Measurements from ENCODE around the gene FAM50A. TPM values are rescaled to one million over a fixed set of nuclear protein-coding genes. Genes with fewer than 3 reads are reported as not detected.
A peak's percentile ranks its signal among the peaks of the same experiment; 100 is the strongest.

Gene FAM50A
- total RNA-seq, 1 experiment from 2014 or later = 57.4 TPM

DNA sequence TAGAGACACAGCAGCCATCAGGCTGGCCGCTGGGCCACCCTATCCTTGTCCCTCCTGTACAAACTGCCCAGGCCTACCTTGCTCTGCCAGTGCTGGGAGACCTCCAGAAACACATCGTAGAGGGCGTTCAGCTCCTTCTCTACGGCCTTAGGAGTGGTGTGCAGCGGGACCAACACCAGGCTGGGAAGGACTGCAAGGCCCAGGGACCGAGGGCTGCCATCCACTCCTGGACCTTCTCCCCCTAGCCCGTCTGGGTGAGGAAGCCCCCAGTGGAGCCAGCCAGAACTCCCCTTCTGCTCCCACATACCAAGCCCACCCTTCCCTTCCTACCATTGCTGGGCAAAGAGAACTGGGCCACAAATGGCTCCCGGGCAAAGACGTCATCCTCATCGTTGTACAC, 40.7 kb upstream of the FAM50A start:
- peaks cover 0 to 15% of the 10 kb centered on the region in 2 experiments; a peak in 2 of 4 replicates for H3K4me1 Mint-ChIP-seq

More for the DNA sequence above, 40.7 kb upstream of the FAM50A start:
- no peak overlapping the region; the same call in 1 of the 2 replicates for H3K14ac ChIP-seq (ENCODE audit: insufficient read depth, low read length)
- no peak overlapping the region for H3K4ac ChIP-seq (ENCODE audit: low read depth, low read length)
- peak overlapping the region in 1 of 3 experiments; percentile 58; a peak in 1 of 7 replicates for H3K27ac Mint-ChIP-seq
- H4K8ac ChIP-seq (replicated peaks; ENCODE audit: insufficient read length, low read depth, low read length) = no peak overlapping the region
- H3K9me3 ChIP-seq (ENCODE audit: control insufficient read depth, low read depth, low read length) = peaks cover 33% of the 10 kb centered on the region
- H2BK20ac ChIP-seq (ENCODE audit: low read depth, low read length, poor library complexity, severe bottlenecking) = no peak overlapping the region
- no peak overlapping the region for H2AFZ ChIP-seq (ENCODE audit: low read length)
- H4K5ac ChIP-seq (ENCODE audit: insufficient read length, low read depth, low read length) = no peak overlapping the region
- no peak overlapping the region for H2AK5ac ChIP-seq (ENCODE audit: insufficient read length, low read length)
- no peak for DNase-seq
- no peak overlapping the region for H2BK12ac ChIP-seq (ENCODE audit: insufficient read length, low read depth, low read length)
- H3K4me3 Mint-ChIP-seq = no peak overlapping the region
- no peaks in the 10 kb centered on the region for H3K4me1 ChIP-seq (ENCODE audit: insufficient read depth, low read length)
- H3T11ph ChIP-seq (ENCODE audit: low read length) = no peak overlapping the region
- H3K9ac ChIP-seq (ENCODE audit: extremely low read depth, insufficient read length, low read length) = no peak overlapping the region
- TF ChIP-seq, protein P1, sequence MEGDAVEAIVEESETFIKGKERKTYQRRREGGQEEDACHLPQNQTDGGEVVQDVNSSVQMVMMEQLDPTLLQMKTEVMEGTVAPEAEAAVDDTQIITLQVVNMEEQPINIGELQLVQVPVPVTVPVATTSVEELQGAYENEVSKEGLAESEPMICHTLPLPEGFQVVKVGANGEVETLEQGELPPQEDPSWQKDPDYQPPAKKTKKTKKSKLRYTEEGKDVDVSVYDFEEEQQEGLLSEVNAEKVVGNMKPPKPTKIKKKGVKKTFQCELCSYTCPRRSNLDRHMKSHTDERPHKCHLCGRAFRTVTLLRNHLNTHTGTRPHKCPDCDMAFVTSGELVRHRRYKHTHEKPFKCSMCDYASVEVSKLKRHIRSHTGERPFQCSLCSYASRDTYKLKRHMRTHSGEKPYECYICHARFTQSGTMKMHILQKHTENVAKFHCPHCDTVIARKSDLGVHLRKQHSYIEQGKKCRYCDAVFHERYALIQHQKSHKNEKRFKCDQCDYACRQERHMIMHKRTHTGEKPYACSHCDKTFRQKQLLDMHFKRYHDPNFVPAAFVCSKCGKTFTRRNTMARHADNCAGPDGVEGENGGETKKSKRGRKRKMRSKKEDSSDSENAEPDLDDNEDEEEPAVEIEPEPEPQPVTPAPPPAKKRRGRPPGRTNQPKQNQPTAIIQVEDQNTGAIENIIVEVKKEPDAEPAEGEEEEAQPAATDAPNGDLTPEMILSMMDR (conservative IDR thresholded peaks at IDR 0.05) = no peak
- no peaks in the 10 kb centered on the region for H4K20me1 ChIP-seq (ENCODE audit: control insufficient read depth, insufficient read depth, insufficient read length)
- WGBS (ENCODE audit: extremely low coverage, insufficient read length, low lambda C conversion rate) = no CpG with 5 or more reads among the region's 10 CpGs
- H3K36me3 Mint-ChIP-seq (ENCODE audit: insufficient read depth in 1 of 3, low read depth in 3 of 3) = peaks cover 27 to 45% (median 35%) of the 10 kb centered on the region in 3 experiments
- H3K56ac ChIP-seq (ENCODE audit: insufficient read length, low read depth, low read length) = no peak overlapping the region
- H3K18ac ChIP-seq (ENCODE audit: insufficient read length, low read depth, low read length) = no peak overlapping the region
- H3K23me2 ChIP-seq (ENCODE audit: insufficient read length, low read depth, low read length, poor library complexity, severe bottlenecking) = peaks cover 10% of the 10 kb centered on the region
- no peaks in the 10 kb centered on the region for H3K27me3 ChIP-seq (ENCODE audit: insufficient read depth, low read length)
- peaks cover 3% of the 10 kb centered on the region for H3K27me3 Mint-ChIP-seq (ENCODE audit: low read depth)
- peaks cover 3% of the 10 kb centered on the region; the same call in 1 of the 2 replicates for H3K79me2 ChIP-seq (ENCODE audit: insufficient read depth, low read length)
- H4K91ac ChIP-seq (ENCODE audit: insufficient read length, low read depth, low read length) = no peak overlapping the region
- no peaks in the 10 kb centered on the region for H3K79me1 ChIP-seq (ENCODE audit: insufficient read depth, low read depth, low read length, poor library complexity, severe bottlenecking)
- H2BK120ac ChIP-seq (ENCODE audit: low read depth, low read length, poor library complexity, severe bottlenecking) = no peak overlapping the region
- no peak overlapping the region for H3K27ac ChIP-seq (ENCODE audit: insufficient read length, low read depth, low read length)
- peaks cover 74 to 78% of the 10 kb centered on the region in 2 experiments for H3K9me3 Mint-ChIP-seq
- H2BK5ac ChIP-seq (ENCODE audit: insufficient read length, low read length) = no peak overlapping the region
- no peak overlapping the region for H3K23ac ChIP-seq (ENCODE audit: insufficient read length, low read depth, low read length)
- no peak overlapping the region for H3K4me2 ChIP-seq (ENCODE audit: insufficient read depth, insufficient read length, low read length)
- H2BK15ac ChIP-seq (ENCODE audit: low read depth, low read length) = no peak overlapping the region
